ENCODE results near the gene TIMP2. TPM values are rescaled to one million over a fixed set of nuclear protein-coding genes. Genes with fewer than 3 reads are reported as not detected.

The TIMP2 gene
- total and polyA plus RNA-seq, 8 donors: 22.2 to 128 (median 51.0) TPM

Other genes starting within 250 kb of the TIMP2 start
- 10 to 100 TPM; 18.3 to 34.4 (median 21.3) TPM for gene CYTH1, start 143.1 kb downstream of the TIMP2 start, total RNA-seq
- gene CYTH1, start 143.1 kb downstream of the TIMP2 start, polyA plus RNA-seq: 10 to 100 TPM; 25.0 to 28.9 TPM
- 10 to 100 TPM; 31.2 to 58.3 (median 35.8) TPM for gene USP36, start 84.6 kb downstream of the TIMP2 start, total RNA-seq
- gene USP36, start 84.6 kb downstream of the TIMP2 start, polyA plus RNA-seq: 10 to 100 TPM; 33.1 to 41.8 TPM
- 1 to 10 TPM in 5 of 6 donors, under 1 TPM in 1; 0.87 to 5.1 (median 2.7) TPM for gene CEP295NL, start 22.2 kb downstream of the TIMP2 start, total RNA-seq
- gene CEP295NL, start 22.2 kb downstream of the TIMP2 start, polyA plus RNA-seq: 1 to 10 TPM in 1 of 2 donors, under 1 TPM in 1; 0.21 to 4.1 TPM
- gene LGALS3BP, start 54.5 kb upstream of the TIMP2 start, total RNA-seq: 100 to 1,000 TPM in 2 of 6 donors, 10 to 100 TPM in 4; 35.3 to 169 (median 71.4) TPM
- gene LGALS3BP, start 54.5 kb upstream of the TIMP2 start, polyA plus RNA-seq: 100 to 1,000 TPM in 1 of 2 donors, 10 to 100 TPM in 1; 80.1 to 102 TPM
- gene CANT1, start 84.4 kb upstream of the TIMP2 start, total RNA-seq: 10 to 100 TPM; 20.7 to 45.0 (median 29.3) TPM
- 10 to 100 TPM in 1 of 2 donors, 1 to 10 TPM in 1; 7.4 to 10.7 TPM for gene CANT1, start 84.4 kb upstream of the TIMP2 start, polyA plus RNA-seq
- gene C1QTNF1, start 98.8 kb upstream of the TIMP2 start, total RNA-seq: 10 to 100 TPM in 2 of 6 donors, 1 to 10 TPM in 4; 5.3 to 17.9 (median 6.7) TPM
- gene C1QTNF1, start 98.8 kb upstream of the TIMP2 start, polyA plus RNA-seq: 10 to 100 TPM in 1 of 2 donors, 1 to 10 TPM in 1; 9.4 to 31.2 TPM
- 10 to 100 TPM; 13.9 to 42.1 (median 20.2) TPM for gene ENGASE, start 149.4 kb upstream of the TIMP2 start, total RNA-seq
- gene ENGASE, start 149.4 kb upstream of the TIMP2 start, polyA plus RNA-seq: 10 to 100 TPM; 34.3 to 86.5 TPM